Large intestine (tissue), 3 donors: ENCODE measurements around the gene METRN. TPM values are rescaled to one million over a fixed set of nuclear protein-coding genes. Genes with fewer than 3 reads are reported as not detected.

Source experiments
- DNase-seq, 2 donors: peaks; one replicate each; pipeline versions ENCODE4 v3.0.0 to v3.0.0-alpha.2; 2013
- H3K27ac ChIP-seq: one replicate; pipeline ENCODE4 v1.5.1; 2013; ENCODE audit warnings: low read length
- H3K27me3 ChIP-seq: 2 replicates; pipeline ENCODE4 v1.6.1; 2013; ENCODE audit warnings: low read length; ENCODE audit not compliant: control insufficient read depth, insufficient read depth
- H3K36me3 ChIP-seq: 2 replicates; pipeline ENCODE4 v1.6.1; 2013; ENCODE audit warnings: low read length; ENCODE audit not compliant: control insufficient read depth, insufficient read depth
- H3K4me1 ChIP-seq: one replicate; pipeline ENCODE4 v1.6.1; 2013; ENCODE audit warnings: low read length; ENCODE audit not compliant: control insufficient read depth, insufficient read depth
- H3K4me3 ChIP-seq: one replicate; pipeline ENCODE4 v1.5.1; 2013; ENCODE audit warnings: low read length
- H3K9me3 ChIP-seq: one replicate; pipeline ENCODE4 v1.6.1; 2013; ENCODE audit warnings: mild to moderate bottlenecking, low read depth, low read length, moderate library complexity; ENCODE audit not compliant: control insufficient read depth
- WGBS: methylation state at CpG from one replicate; pipeline ENCODE4 v1.1.5; 2013; ENCODE audit warnings: low lambda C conversion rate; ENCODE audit not compliant: insufficient coverage; 5-methylcytosine and 5-hydroxymethylcytosine counted together
- polyA plus RNA-seq: library from polyadenylated mRNA; unstranded; fragments of 120-200 nt; gene quantifications from one replicate; pipeline ENCODE4 v1.2.1, GENCODE V29; 2013

Gene METRN
- polyA plus RNA-seq, 1 donor: 18.9 TPM

- no peak for DNase-seq
- H3K36me3 ChIP-seq: no peaks in the 10 kb centered on the region
- H3K9me3 ChIP-seq: peaks cover 3% of the 10 kb centered on the region
- no peaks in the 10 kb centered on the region for H3K27me3 ChIP-seq
- no peak overlapping the region for H3K4me3 ChIP-seq
- H3K4me1 ChIP-seq: peaks cover 24% of the 10 kb centered on the region
- H3K27ac ChIP-seq: no peak overlapping the region
- WGBS: no CpG with 5 or more reads among the region's 20 CpGs
Observed at GRCh38 chr16:764184-764750, 49.3 kb downstream of the METRN start.

GRCh38 chr16:764848-765487 lies 50.0 kb downstream of the METRN start:
- Histone ChIP-seq H3K27ac (no peak overlapping the region), H3K4me3 (no peak overlapping the region), H3K4me1 (peaks cover 20% of the 10 kb centered on the region), H3K9me3 (peaks cover 3% of the 10 kb centered on the region), H3K27me3 (no peaks in the 10 kb centered on the region), H3K36me3 (no peaks in the 10 kb centered on the region)
- WGBS: no CpG with 5 or more reads among the region's 38 CpGs
- DNase-seq: no peak

- Histone ChIP-seq H3K27me3 (no peaks in the 10 kb centered on the region), H3K4me1 (peaks cover 19% of the 10 kb centered on the region), H3K27ac (no peak overlapping the region), H3K4me3 (no peak overlapping the region), H3K9me3 (peaks cover 3% of the 10 kb centered on the region), H3K36me3 (no peaks in the 10 kb centered on the region)
- DNase-seq: no peak
- WGBS: no CpG with 5 or more reads among the region's 29 CpGs
Observed at GRCh38 chr16:765488-765865, 50.6 kb downstream of the METRN start.

- Histone ChIP-seq H3K9me3 (no peaks in the 10 kb centered on the region), H3K4me3 (no peak overlapping the region), H3K27ac (no peak overlapping the region), H3K4me1 (peaks cover 12% of the 10 kb centered on the region), H3K27me3 (no peaks in the 10 kb centered on the region), H3K36me3 (no peaks in the 10 kb centered on the region)
- DNase-seq: no peak
- WGBS: no CpG with 5 or more reads among the region's 29 CpGs
Observed at GRCh38 chr16:766008-766819, 51.3 kb downstream of the METRN start.

- H3K27me3 ChIP-seq: no peaks in the 10 kb centered on the region
- DNase-seq: no peak
- H3K4me1 ChIP-seq: peaks cover 5% of the 10 kb centered on the region
- H3K36me3 ChIP-seq: no peaks in the 10 kb centered on the region
- H3K27ac ChIP-seq: no peak overlapping the region
- H3K4me3 ChIP-seq: no peak overlapping the region
- no peaks in the 10 kb centered on the region for H3K9me3 ChIP-seq
- no CpG with 5 or more reads among the region's 48 CpGs for WGBS
Observed at GRCh38 chr16:766820-767640, 52.1 kb downstream of the METRN start.

- Histone ChIP-seq H3K9me3 (no peaks in the 10 kb centered on the region), H3K27ac (no peak overlapping the region), H3K36me3 (no peaks in the 10 kb centered on the region), H3K4me3 (no peak overlapping the region), H3K4me1 (no peaks in the 10 kb centered on the region), H3K27me3 (no peaks in the 10 kb centered on the region)
- DNase-seq: no peak
- WGBS: no CpG with 5 or more reads among the region's 38 CpGs
Observed at GRCh38 chr16:767743-768235, 52.9 kb downstream of the METRN start.

GRCh38 chr16:768428-768827 lies 53.5 kb downstream of the METRN start:
- H3K27me3 ChIP-seq: no peaks in the 10 kb centered on the region
- DNase-seq: no peak
- whole genome bisulfite sequencing: no CpG with 5 or more reads among the region's 21 CpGs

More at GRCh38 chr16:768428-768827, 53.5 kb downstream of the METRN start:
- H3K27ac ChIP-seq: no peak overlapping the region
- no peak overlapping the region for H3K4me3 ChIP-seq
- H3K4me1 ChIP-seq: no peaks in the 10 kb centered on the region
- no peaks in the 10 kb centered on the region for H3K9me3 ChIP-seq
- no peaks in the 10 kb centered on the region for H3K36me3 ChIP-seq

Other genes starting within 250 kb of the METRN start
- gene CAPN15, start 187.4 kb upstream of the METRN start, polyA plus RNA-seq: 45.6 TPM
- not detected for gene PRR35, start 154.7 kb upstream of the METRN start, polyA plus RNA-seq
- gene NHLRC4, start 148.1 kb upstream of the METRN start, polyA plus RNA-seq: 2.0 TPM
- 23.6 TPM for gene PIGQ, start 145.2 kb upstream of the METRN start, polyA plus RNA-seq
- 27.1 TPM for gene RAB40C, start 125.1 kb upstream of the METRN start, polyA plus RNA-seq
- gene WFIKKN1, start 84.1 kb upstream of the METRN start, polyA plus RNA-seq: 1.6 TPM
- gene METTL26, start 78.8 kb upstream of the METRN start, polyA plus RNA-seq: 59.1 TPM
- 43.3 TPM for gene MCRIP2, start 73.3 kb upstream of the METRN start, polyA plus RNA-seq
- gene WDR90, start 65.8 kb upstream of the METRN start, polyA plus RNA-seq: 43.9 TPM
- 105 TPM for gene RHOT2, start 47.0 kb upstream of the METRN start, polyA plus RNA-seq
- 2.6 TPM for gene RHBDL1, start 39.4 kb upstream of the METRN start, polyA plus RNA-seq
- 65.9 TPM for gene STUB1, start 34.7 kb upstream of the METRN start, polyA plus RNA-seq
- gene JMJD8, start 30.8 kb upstream of the METRN start, polyA plus RNA-seq: 38.9 TPM
- gene WDR24, start 24.7 kb upstream of the METRN start, polyA plus RNA-seq: 10.5 TPM
- 3.8 TPM for gene FBXL16, start 9.3 kb upstream of the METRN start, polyA plus RNA-seq
- 23.0 TPM for gene ANTKMT, start 6.0 kb downstream of the METRN start, polyA plus RNA-seq
- 1.9 TPM for gene CCDC78, start 11.3 kb downstream of the METRN start, polyA plus RNA-seq
- 9.1 TPM for gene HAGHL, start 12.0 kb downstream of the METRN start, polyA plus RNA-seq
- 31.3 TPM for gene CIAO3, start 25.9 kb downstream of the METRN start, polyA plus RNA-seq
- 62.0 TPM for gene MSLN, start 45.6 kb downstream of the METRN start, polyA plus RNA-seq
- gene RPUSD1, start 73.3 kb downstream of the METRN start, polyA plus RNA-seq: 18.0 TPM
- 19.1 TPM for gene CHTF18, start 73.5 kb downstream of the METRN start, polyA plus RNA-seq
- 0.81 TPM for gene GNG13, start 85.6 kb downstream of the METRN start, polyA plus RNA-seq